Measurements from ENCODE around the gene REPIN1. TPM values are rescaled to one million over a fixed set of nuclear protein-coding genes. Genes with fewer than 3 reads are reported as not detected.

REPIN1 gene
- total and polyA plus RNA-seq, 9 of the 15 experiments (the other 6 are each of a cell fraction or from before 2014, with no cell fraction given), result 8.1 to 283 (median 94.3) TPM

GRCh38 chr7:150326657-150327268, 41.9 kb upstream of the REPIN1 start:
- no TSS peak for BruUV-seq (replicated peaks)
- H3K79me2 ChIP-seq (ENCODE audit: control insufficient read depth, insufficient read depth, low read length), result peaks cover 67% of the 10 kb centered on the region
- WGBS (ENCODE audit: insufficient coverage, low coverage, missing lambda C conversion rate), result 87% methylated on average over 4 of the region's 4 CpGs
- TF ChIP-seq, protein P1, sequence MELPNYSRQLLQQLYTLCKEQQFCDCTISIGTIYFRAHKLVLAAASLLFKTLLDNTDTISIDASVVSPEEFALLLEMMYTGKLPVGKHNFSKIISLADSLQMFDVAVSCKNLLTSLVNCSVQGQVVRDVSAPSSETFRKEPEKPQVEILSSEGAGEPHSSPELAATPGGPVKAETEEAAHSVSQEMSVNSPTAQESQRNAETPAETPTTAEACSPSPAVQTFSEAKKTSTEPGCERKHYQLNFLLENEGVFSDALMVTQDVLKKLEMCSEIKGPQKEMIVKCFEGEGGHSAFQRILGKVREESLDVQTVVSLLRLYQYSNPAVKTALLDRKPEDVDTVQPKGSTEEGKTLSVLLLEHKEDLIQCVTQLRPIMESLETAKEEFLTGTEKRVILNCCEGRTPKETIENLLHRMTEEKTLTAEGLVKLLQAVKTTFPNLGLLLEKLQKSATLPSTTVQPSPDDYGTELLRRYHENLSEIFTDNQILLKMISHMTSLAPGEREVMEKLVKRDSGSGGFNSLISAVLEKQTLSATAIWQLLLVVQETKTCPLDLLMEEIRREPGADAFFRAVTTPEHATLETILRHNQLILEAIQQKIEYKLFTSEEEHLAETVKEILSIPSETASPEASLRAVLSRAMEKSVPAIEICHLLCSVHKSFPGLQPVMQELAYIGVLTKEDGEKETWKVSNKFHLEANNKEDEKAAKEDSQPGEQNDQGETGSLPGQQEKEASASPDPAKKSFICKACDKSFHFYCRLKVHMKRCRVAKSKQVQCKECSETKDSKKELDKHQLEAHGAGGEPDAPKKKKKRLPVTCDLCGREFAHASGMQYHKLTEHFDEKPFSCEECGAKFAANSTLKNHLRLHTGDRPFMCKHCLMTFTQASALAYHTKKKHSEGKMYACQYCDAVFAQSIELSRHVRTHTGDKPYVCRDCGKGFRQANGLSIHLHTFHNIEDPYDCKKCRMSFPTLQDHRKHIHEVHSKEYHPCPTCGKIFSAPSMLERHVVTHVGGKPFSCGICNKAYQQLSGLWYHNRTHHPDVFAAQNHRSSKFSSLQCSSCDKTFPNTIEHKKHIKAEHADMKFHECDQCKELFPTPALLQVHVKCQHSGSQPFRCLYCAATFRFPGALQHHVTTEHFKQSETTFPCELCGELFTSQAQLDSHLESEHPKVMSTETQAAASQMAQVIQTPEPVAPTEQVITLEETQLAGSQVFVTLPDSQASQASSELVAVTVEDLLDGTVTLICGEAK (IDR thresholded peaks at IDR 0.05), result no peak
- TF ChIP-seq, protein P1 (CRISPR knock-in tag; IDR thresholded peaks at IDR 0.05), result no peak
- TF ChIP-seq TAF7 (tag; IDR thresholded peaks at IDR 0.05) (no peak), ZNF263 (CRISPR knock-in tag; IDR thresholded peaks at IDR 0.05; ENCODE audit: borderline replicate concordance) (no peak), MXD1 (CRISPR knock-in tag; IDR thresholded peaks at IDR 0.05; ENCODE audit: borderline replicate concordance, poor library complexity, severe bottlenecking) (no peak), U2AF2 (optimal IDR thresholded peaks at IDR 0.05; ENCODE audit: low read depth, low read length) (no peak), SMAD2 (IDR thresholded peaks at IDR 0.05; ENCODE audit: low read depth, low read length) (no peak), MYNN (IDR thresholded peaks at IDR 0.05) (no peak), MYNN (CRISPR knock-in tag; IDR thresholded peaks at IDR 0.05) (no peak), GATAD2B (IDR thresholded peaks at IDR 0.05; ENCODE audit: borderline replicate concordance) (no peak)

More at GRCh38 chr7:150326657-150327268, 41.9 kb upstream of the REPIN1 start:
- Histone ChIP-seq H3K4me3 (no peak overlapping the region), H4K20me1 (replicated peaks; ENCODE audit: control insufficient read depth, insufficient read depth, low read length) (no peaks in the 10 kb centered on the region; the same call in 1 of the 2 replicates), H3K9ac (ENCODE audit: insufficient read depth in 1 of 2, low read depth in 2 of 2, low read length in 2 of 2) (peak overlapping the region in 1 of 2 experiments; percentile 29; a peak in 1 of 4 replicates), H3K9me3 (replicated peaks; ENCODE audit: control insufficient read depth, insufficient read depth, low read depth, low read length) (no peaks in the 10 kb centered on the region), H3K4me1 (replicated peaks in 1 of 2; ENCODE audit: control insufficient read depth in 2 of 2, insufficient read depth in 2 of 2, low read length in 2 of 2) (peaks cover 20 to 46% of the 10 kb centered on the region in 2 experiments), H3K27me3 (ENCODE audit: control insufficient read depth in 2 of 2, insufficient read depth in 2 of 2, low read length in 2 of 2) (no peaks in the 10 kb centered on the region), H3K36me3 (ENCODE audit: control insufficient read depth, insufficient read depth, low read length) (peaks cover 74% of the 10 kb centered on the region), H3K27ac (ENCODE audit: extremely low read depth, low read depth, low read length) (no peak overlapping the region), H3K9me1 (ENCODE audit: control insufficient read depth, insufficient read depth, low read length) (no peaks in the 10 kb centered on the region), H2AFZ (ENCODE audit: low read depth, low read length) (no peak overlapping the region), H3K4me2 (ENCODE audit: insufficient read depth, low read length) (no peak overlapping the region)
- FAIRE-seq (no peak), DNase-seq (ENCODE audit: extremely low read depth in 1 of 4, low spot score in 3 of 4) (no peak), ATAC-seq (no peak)
- intact Hi-C loops (cut with micrococcal nuclease) (no loop called here), in situ Hi-C loops (cut with MboI) (no loop called here)
- ChIA-PET CTCF (ENCODE audit: low intra/inter-chr PET ratio) (interaction anchor here (0.7 kb wide), 1 partner anchor 776 kb away, joined by 3 read pairs; no protein-coding TSS in a partner anchor), POLR2A (interaction anchor here (1.4 to 1.7 kb wide), 2 partner anchors 10 to 27 kb away, joined by 5 to 7 read pairs; no protein-coding TSS in a partner anchor)

All from K562 (cell line).